ENCODE measurements around the gene MCC.

DNA sequence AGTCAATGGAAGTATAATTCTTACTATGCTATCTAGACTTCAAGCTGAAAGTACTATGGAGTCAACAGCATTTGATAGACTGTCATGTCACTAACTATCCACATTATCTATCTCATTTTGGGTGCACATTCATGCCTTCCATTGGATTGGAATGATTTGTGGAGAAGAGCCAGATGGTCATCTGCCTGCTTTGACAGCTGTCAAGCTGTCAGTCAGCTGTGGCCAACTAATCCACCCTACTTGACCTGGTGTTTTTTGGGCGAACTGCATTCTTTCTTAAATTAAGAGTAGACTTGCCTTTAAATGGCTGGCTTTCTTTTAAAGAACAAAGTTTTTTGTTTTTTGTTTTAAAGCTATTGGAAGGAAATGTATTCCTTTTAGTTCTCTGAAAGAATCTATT, 360.2 kb downstream of the MCC start:
- TF ChIP-seq, protein P1, sequence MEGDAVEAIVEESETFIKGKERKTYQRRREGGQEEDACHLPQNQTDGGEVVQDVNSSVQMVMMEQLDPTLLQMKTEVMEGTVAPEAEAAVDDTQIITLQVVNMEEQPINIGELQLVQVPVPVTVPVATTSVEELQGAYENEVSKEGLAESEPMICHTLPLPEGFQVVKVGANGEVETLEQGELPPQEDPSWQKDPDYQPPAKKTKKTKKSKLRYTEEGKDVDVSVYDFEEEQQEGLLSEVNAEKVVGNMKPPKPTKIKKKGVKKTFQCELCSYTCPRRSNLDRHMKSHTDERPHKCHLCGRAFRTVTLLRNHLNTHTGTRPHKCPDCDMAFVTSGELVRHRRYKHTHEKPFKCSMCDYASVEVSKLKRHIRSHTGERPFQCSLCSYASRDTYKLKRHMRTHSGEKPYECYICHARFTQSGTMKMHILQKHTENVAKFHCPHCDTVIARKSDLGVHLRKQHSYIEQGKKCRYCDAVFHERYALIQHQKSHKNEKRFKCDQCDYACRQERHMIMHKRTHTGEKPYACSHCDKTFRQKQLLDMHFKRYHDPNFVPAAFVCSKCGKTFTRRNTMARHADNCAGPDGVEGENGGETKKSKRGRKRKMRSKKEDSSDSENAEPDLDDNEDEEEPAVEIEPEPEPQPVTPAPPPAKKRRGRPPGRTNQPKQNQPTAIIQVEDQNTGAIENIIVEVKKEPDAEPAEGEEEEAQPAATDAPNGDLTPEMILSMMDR (IDR thresholded peaks at IDR 0.05) = no peak
- TF ChIP-seq ZFX (IDR thresholded peaks at IDR 0.05; ENCODE audit: borderline replicate concordance) = no peak
